Liver (tissue), 2 donors: ENCODE data around the gene OR8B8.

Experiments
- CTCF ChIP-seq: fragments of 150-350 bp; IDR thresholded peaks from 2 replicates; pipeline ENCODE4 v1.5.1; 2017; ENCODE audit warnings: improper control_type of control experiment, low read depth, low read length; ENCODE audit not compliant: missing input control
- YY1 ChIP-seq: IDR thresholded peaks from 2 replicates; pipeline ENCODE4 v1.6.1; 2016; ENCODE audit warnings: antibody characterized with exemption, mild to moderate bottlenecking
- donor health status: healthy.

DNA sequence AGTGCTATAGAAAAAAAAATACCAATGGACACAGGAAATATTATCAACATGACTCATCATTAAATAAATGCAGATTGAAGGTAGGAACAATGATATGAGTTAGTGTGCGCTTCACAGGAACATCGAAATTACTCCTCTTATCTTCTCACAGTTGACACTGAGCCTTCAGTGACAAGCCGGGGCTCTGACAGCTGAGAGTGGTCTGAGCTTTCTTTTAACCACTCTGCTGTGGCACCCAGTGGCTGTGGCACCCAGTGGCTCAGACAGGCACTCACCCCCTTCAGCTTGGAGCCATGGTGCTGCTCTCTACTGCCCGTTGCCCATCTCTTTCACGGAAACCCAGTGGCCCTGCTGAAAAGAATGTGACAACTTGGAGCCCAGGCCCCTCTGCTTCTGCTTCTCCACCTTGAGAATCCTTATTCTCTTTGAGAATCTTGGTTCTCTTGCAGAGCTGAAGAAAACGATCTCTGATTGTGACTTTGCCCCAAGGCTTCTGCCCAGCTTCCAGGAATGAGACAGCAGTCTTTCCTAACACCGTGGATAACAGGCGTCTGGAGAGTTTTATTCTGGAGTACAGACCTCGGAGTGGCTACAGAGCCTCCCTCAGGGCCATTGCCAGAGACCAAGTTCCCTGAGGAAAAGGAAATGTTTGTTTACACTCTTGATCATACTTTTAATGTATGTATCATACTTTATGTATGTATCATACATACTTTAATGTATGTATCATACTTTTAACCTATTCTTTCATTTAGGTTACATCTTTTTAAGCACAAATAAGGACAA is 37.1 kb upstream of the OR8B8 start:
- TF ChIP-seq YY1 (no peak), CTCF (no peak)
